GM12878 (cell line): ENCODE data around the gene CALD1. TPM values are rescaled to one million over a fixed set of nuclear protein-coding genes. Genes with fewer than 3 reads are reported as not detected.

Experiments used
- ATAC-seq: fragments of 200-7000 bp; cut with Tn5 transposase; 3 replicates; pipeline ENCODE4 v1.9.1; 2020; ENCODE audit warnings: mild to moderate bottlenecking, moderate library complexity
- BruUV-seq: library from RNA; stranded (reverse); fragments of 400-500 nt; replicated peaks from 2 replicates; lab custom pipeline; 2021; lab: Mats Ljungman, UMichigan
- CTCF ChIA-PET: fragments of 300-600 bp; sonication (Branson Sonifier 250); formaldehyde crosslinking; extraction: SDS; loops from one replicate; lab custom pipeline; 2021; ENCODE audit warnings: inconsistent platforms; lab: Yijun Ruan, JAX
- POLR2A ChIA-PET: fragments of 350-600 bp; formaldehyde crosslinking; extraction: SDS; loops from one replicate; lab custom pipeline; 2021; ENCODE audit warnings: inconsistent platforms; lab: Charles Lee
- RAD21 ChIA-PET: fragments of 300-600 bp; sonication (Branson Sonifier 250); formaldehyde crosslinking; loops from one replicate; lab custom pipeline; 2023; ENCODE audit warnings: antibody characterized with exemption; ENCODE audit not compliant: unreplicated experiment; lab: Charles Lee
- SMC1A ChIA-PET: fragments of 300-600 bp; sonication (Branson Sonifier 250); formaldehyde crosslinking; loops from one replicate; lab custom pipeline; 2023; ENCODE audit not compliant: unreplicated experiment, uncharacterized antibody; lab: Charles Lee
- DNase-seq: peaks from one replicate; pipeline ENCODE4 v3.0.0-alpha.2; 2011; ENCODE audit warnings: low read depth, low spot score
- FAIRE-seq: peaks from 3 replicates; lab custom pipeline; 2011; peaks lifted over from hg19 to GRCh38; lab: Jason Lieb, UNC
- H2AFZ ChIP-seq: 2 replicates; pipeline ENCODE4 v1.6.0; 2011; ENCODE audit warnings: low read depth, low read length, control low read depth; ENCODE audit not compliant: control insufficient read depth
- H3K27ac ChIP-seq: 2 replicates; pipeline ENCODE4 v1.5.1; 2011; ENCODE audit warnings: control low read depth; ENCODE audit not compliant: control insufficient read depth, insufficient read depth
- H3K27me3 ChIP-seq, 2 experiments: replicated peaks in 1 of 2; 2 replicates each; pipeline versions ENCODE4 v1.6.0 to v1.6.1; 2011; ENCODE audit warnings: low read length in 1 of 2; ENCODE audit not compliant: control insufficient read depth in 2 of 2, insufficient read depth in 2 of 2
- H3K36me3 ChIP-seq, 2 experiments: 2 replicates each; pipeline ENCODE4 v1.5.1; 2011; ENCODE audit warnings: low read length in 1 of 2; ENCODE audit not compliant: control insufficient read depth in 2 of 2, insufficient read depth in 2 of 2
- H3K4me1 ChIP-seq: 2 replicates; pipeline ENCODE4 v1.6.1; 2011; ENCODE audit warnings: mild to moderate bottlenecking, low read length, moderate library complexity, mixed read lengths; ENCODE audit not compliant: control insufficient read depth, insufficient read depth
- H3K4me2 ChIP-seq: 2 replicates; pipeline ENCODE4 v1.6.0; 2011; ENCODE audit warnings: control low read depth; ENCODE audit not compliant: control insufficient read depth, insufficient read depth
- H3K4me3 ChIP-seq: fragments of 200-600 bp; sonication (generic); 2 replicates; pipeline ENCODE4 v1.5.1; 2016
- H3K79me2 ChIP-seq: 2 replicates; pipeline ENCODE4 v1.6.0; 2011; ENCODE audit warnings: low read length; ENCODE audit not compliant: control insufficient read depth, insufficient read depth
- H3K9ac ChIP-seq: 2 replicates; pipeline ENCODE4 v1.8.0; 2011; ENCODE audit warnings: low read length, control low read depth, mixed read lengths; ENCODE audit not compliant: control insufficient read depth, insufficient read depth
- H3K9me3 ChIP-seq: replicated peaks from 3 replicates; pipeline ENCODE4 v1.5.1; 2011; ENCODE audit warnings: mild to moderate bottlenecking, low read length; ENCODE audit not compliant: control insufficient read depth, insufficient read depth
- H4K20me1 ChIP-seq: 2 replicates; pipeline ENCODE4 v1.6.0; 2011; ENCODE audit not compliant: control insufficient read depth, insufficient read depth
- ATF7 ChIP-seq: fragments of 450-650 bp; IDR thresholded peaks from 2 replicates; pipeline ENCODE4 v1.6.1; 2016; ENCODE audit warnings: low read depth, mild to moderate bottlenecking
- BCL3 ChIP-seq: IDR thresholded peaks from 2 replicates; pipeline ENCODE4 v1.6.1; 2011; ENCODE audit warnings: borderline replicate concordance, low read depth, mild to moderate bottlenecking, moderate library complexity, low read length; ENCODE audit not compliant: insufficient read depth, poor library complexity, severe bottlenecking
- HCFC1 ChIP-seq: fragments of 150-350 bp; IDR thresholded peaks from 2 replicates; pipeline ENCODE4 v1.6.1; 2014; ENCODE audit warnings: low read length
- KDM1A ChIP-seq: fragments of 200-600 bp; sonication (generic); IDR thresholded peaks from 2 replicates; pipeline ENCODE4 v1.6.1; 2016; ENCODE audit warnings: borderline replicate concordance
- NFYA ChIP-seq: IDR thresholded peaks from 2 replicates; pipeline ENCODE4 v1.6.1; 2011; ENCODE audit warnings: low read depth, mild to moderate bottlenecking, low read length, improper control_type of control experiment, borderline replicate concordance
- NRF1 ChIP-seq: conservative IDR thresholded peaks from 2 replicates; pipeline ENCODE4 v1.6.1; 2011; ENCODE audit warnings: mild to moderate bottlenecking, low read depth, low read length, improper control_type of control experiment
- PRDM15 ChIP-seq: fragments of 450-650 bp; formaldehyde crosslinking; IDR thresholded peaks from 2 replicates; pipeline ENCODE4 v1.4.0; 2020; ENCODE audit warnings: mild to moderate bottlenecking, moderate library complexity
- REST ChIP-seq: IDR thresholded peaks from 2 replicates; pipeline ENCODE4 v1.6.1; 2012; ENCODE audit warnings: mild to moderate bottlenecking, low read depth, low read length
- SMAD1 ChIP-seq: fragments of 450-650 bp; IDR thresholded peaks from 2 replicates; pipeline ENCODE4 v1.6.1; 2018; ENCODE audit warnings: mild to moderate bottlenecking, low read depth; ENCODE audit not compliant: partially characterized antibody
- SMAD5 ChIP-seq: IDR thresholded peaks from 2 replicates; pipeline ENCODE4 v1.6.1; 2016; ENCODE audit warnings: antibody characterized with exemption, low read depth
- TCF12 ChIP-seq: IDR thresholded peaks from 2 replicates; pipeline ENCODE4 v1.6.1; 2011; ENCODE audit warnings: low read depth, mild to moderate bottlenecking, low read length
- YY1 ChIP-seq: IDR thresholded peaks from 2 replicates; pipeline ENCODE4 v1.6.1; 2011; ENCODE audit warnings: low read depth, mild to moderate bottlenecking, low read length
- WGBS: methylation state at CpG from one replicate; pipeline ENCODE4 v1.1.6; 2016; ENCODE audit warnings: low lambda C conversion rate; ENCODE audit not compliant: insufficient replicate concordance, insufficient coverage; ENCODE audit errors: missing lambda C conversion rate; 5-methylcytosine and 5-hydroxymethylcytosine counted together
- in situ Hi-C: fragments of 300-500 bp; cut with MboI; formaldehyde crosslinking; loops from 9 replicates; pipeline ENCODE4 v1.14.3; 2018; ENCODE audit warnings: mixed read lengths
- intact Hi-C: fragments of 100-400 bp; cut with micrococcal nuclease; formaldehyde crosslinking; loops from one replicate; pipeline ENCODE4 v1.14.2; 2022; ENCODE audit not compliant: unreplicated experiment
- polyA plus RNA-seq, 11 experiments: library from polyadenylated mRNA; depleted of rRNA in 4 of 11; unstranded in 6 of 11; stranded (reverse) in 5 of 11; fragments of >200 nt; fragmentation: Nextera tagmentation in 4 of 11; fragmentation: Illumina TruSeq in 1 of 11; extraction: Ambion mirVana in 4 of 11; extraction: Trizol in 1 of 11; gene quantifications; 1 replicate in 1 of 11; 2 replicates in 10 of 11; pipeline versions ENCODE4 v1.2.1 to v1.2.3, GENCODE V29; 2011 to 2016; ENCODE audit warnings: inconsistent platforms in 2 of 11, missing spikeins in 2 of 11, low read depth in 1 of 11
- total RNA-seq, 4 experiments: library from RNA; depleted of rRNA in 3 of 4; stranded (reverse); fragments of >200 nt in 3 of 4; fragmentation: Illumina TruSeq in 1 of 4; extraction: Trizol in 1 of 4; gene quantifications; 2 replicates each; pipeline versions ENCODE4 v1.2.1 to v1.2.3, GENCODE V29; 2013 to 2021
- TF ChIP-seq, protein P1 (sequence below): IDR thresholded peaks from 2 replicates; pipeline ENCODE4 v1.6.1; 2011; ENCODE audit warnings: low read depth, low read length, improper control_type of control experiment, borderline replicate concordance

CALD1 gene
- total and polyA plus RNA-seq, 10 of the 15 experiments (the other 5 are each of a cell fraction or from before 2014, with no cell fraction given), result 0.03 to 1.3 (median 0.22) TPM

DNA sequence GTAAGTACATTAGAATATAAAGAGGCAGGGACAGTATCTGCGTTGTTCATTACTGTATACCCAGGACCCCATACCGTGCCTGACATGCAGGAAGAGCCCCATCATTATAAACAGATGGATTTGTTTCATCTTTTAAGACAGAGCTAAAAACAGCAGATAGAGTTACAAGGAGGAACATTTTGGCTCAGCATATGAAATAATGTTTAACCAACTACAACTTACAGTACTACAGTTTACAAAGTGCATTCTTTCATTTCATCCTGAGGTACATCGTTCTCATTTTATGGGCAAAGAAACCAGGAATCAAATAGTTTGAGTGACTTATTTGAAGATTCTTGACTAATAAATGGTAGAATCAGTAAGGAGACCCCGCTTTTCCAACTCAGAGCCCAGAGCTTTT, 168.8 kb downstream of the CALD1 start:
- Histone ChIP-seq H4K20me1 (no peaks in the 10 kb centered on the region), H3K9me3 (no peaks in the 10 kb centered on the region), H3K79me2 (no peaks in the 10 kb centered on the region), H3K4me2 (no peak overlapping the region), H2AFZ (no peak overlapping the region), H3K4me3 (no peak overlapping the region), H3K4me1 (no peaks in the 10 kb centered on the region), H3K27me3 (no peaks in the 10 kb centered on the region), H3K9ac (no peak overlapping the region), H3K27ac (no peak overlapping the region), H3K36me3 (no peaks in the 10 kb centered on the region)
- no peak for DNase-seq
- intact Hi-C loops, result loop anchor here (10.0 kb wide), 2 partner anchors 193 to 433 kb away; no protein-coding TSS in a partner anchor
- ChIA-PET RAD21 (interaction anchor here (1.2 to 1.6 kb wide), 3 partner anchors 38 to 224 kb away, joined by 3 to 6 read pairs (median 3); partner anchors contain the start of gene AGBL3), POLR2A (interaction anchor here (0.6 kb wide), 1 partner anchor 69 kb away, joined by 3 read pairs; no protein-coding TSS in a partner anchor), SMC1A (interaction anchor here (0.7 to 1.9 kb wide), 2 partner anchors 34 to 314 kb away, joined by 3 to 6 read pairs; no protein-coding TSS in a partner anchor), CTCF (interaction anchor here (0.6 to 1.5 kb wide), 3 partner anchors 120 to 312 kb away, joined by 3 to 4 read pairs (median 4); no protein-coding TSS in a partner anchor)
- in situ Hi-C loops, result loop anchor here (5.0 kb wide), 1 partner anchor 316 kb away; no protein-coding TSS in a partner anchor
- WGBS, result 55% methylated on average over 4 of the region's 4 CpGs
- no peak for FAIRE-seq
- no TSS peak for BruUV-seq
- TF ChIP-seq, protein P1, sequence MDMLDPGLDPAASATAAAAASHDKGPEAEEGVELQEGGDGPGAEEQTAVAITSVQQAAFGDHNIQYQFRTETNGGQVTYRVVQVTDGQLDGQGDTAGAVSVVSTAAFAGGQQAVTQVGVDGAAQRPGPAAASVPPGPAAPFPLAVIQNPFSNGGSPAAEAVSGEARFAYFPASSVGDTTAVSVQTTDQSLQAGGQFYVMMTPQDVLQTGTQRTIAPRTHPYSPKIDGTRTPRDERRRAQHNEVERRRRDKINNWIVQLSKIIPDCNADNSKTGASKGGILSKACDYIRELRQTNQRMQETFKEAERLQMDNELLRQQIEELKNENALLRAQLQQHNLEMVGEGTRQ, result no peak
- TF ChIP-seq KDM1A (no peak), YY1 (no peak), ATF7 (no peak), BCL3 (no peak), NRF1 (no peak), SMAD1 (no peak), HCFC1 (no peak), TCF12 (no peak), NFYA (no peak), SMAD5 (no peak), PRDM15 (CRISPR knock-in tag) (no peak), REST (no peak)
- no peak for ATAC-seq
